ENCODE results near the gene QSOX2.

Gene QSOX2

GRCh38 chr9:136246849-136247550, 1.4 kb upstream of the QSOX2 start:
- no peaks in the 10 kb centered on the region for H3K9me3 ChIP-seq
- intact Hi-C loops (cut with DNase I; ENCODE audit: low total_unique reads), result loop anchor here (10.0 kb wide), 1 partner anchor 282 kb away; the partner anchor contains the start of gene UBAC1

GRCh38 chr9:136244969-136245218, 718 bp downstream of the QSOX2 start:
- H3K27me3 ChIP-seq, result no peaks in the 10 kb centered on the region
- H3K4me1 ChIP-seq, result peaks cover 0 to 14% (median 9%) of the 10 kb centered on the region in 4 donors
- peak overlapping the region in 1 of 2 donors; percentile 46 for H3K27ac ChIP-seq
- TF ChIP-seq CTCF (IDR thresholded peaks at IDR 0.05), result no peak
- no peaks in the 10 kb centered on the region for H3K36me3 ChIP-seq
- H3K4me3 ChIP-seq, result peak overlapping the region; percentile 74
- intact Hi-C loops (cut with DNase I; ENCODE audit: low total_unique reads), result loop anchor here (10.0 kb wide), 1 partner anchor 280 kb away; the partner anchor contains the start of gene UBAC1
- DNase-seq, result no peak
- H3K9me3 ChIP-seq, result no peaks in the 10 kb centered on the region

More at GRCh38 chr9:136246849-136247550, 1.4 kb upstream of the QSOX2 start:
- H3K27ac ChIP-seq, result no peak overlapping the region
- no peak for DNase-seq
- peaks cover 0 to 14% (median 9%) of the 10 kb centered on the region in 4 donors for H3K4me1 ChIP-seq
- H3K36me3 ChIP-seq, result no peaks in the 10 kb centered on the region
- H3K4me3 ChIP-seq, result no peak overlapping the region
- no peak for TF ChIP-seq CTCF (IDR thresholded peaks at IDR 0.05)
- peaks cover 0 to 10% of the 10 kb centered on the region in 2 donors for H3K27me3 ChIP-seq

DNA sequence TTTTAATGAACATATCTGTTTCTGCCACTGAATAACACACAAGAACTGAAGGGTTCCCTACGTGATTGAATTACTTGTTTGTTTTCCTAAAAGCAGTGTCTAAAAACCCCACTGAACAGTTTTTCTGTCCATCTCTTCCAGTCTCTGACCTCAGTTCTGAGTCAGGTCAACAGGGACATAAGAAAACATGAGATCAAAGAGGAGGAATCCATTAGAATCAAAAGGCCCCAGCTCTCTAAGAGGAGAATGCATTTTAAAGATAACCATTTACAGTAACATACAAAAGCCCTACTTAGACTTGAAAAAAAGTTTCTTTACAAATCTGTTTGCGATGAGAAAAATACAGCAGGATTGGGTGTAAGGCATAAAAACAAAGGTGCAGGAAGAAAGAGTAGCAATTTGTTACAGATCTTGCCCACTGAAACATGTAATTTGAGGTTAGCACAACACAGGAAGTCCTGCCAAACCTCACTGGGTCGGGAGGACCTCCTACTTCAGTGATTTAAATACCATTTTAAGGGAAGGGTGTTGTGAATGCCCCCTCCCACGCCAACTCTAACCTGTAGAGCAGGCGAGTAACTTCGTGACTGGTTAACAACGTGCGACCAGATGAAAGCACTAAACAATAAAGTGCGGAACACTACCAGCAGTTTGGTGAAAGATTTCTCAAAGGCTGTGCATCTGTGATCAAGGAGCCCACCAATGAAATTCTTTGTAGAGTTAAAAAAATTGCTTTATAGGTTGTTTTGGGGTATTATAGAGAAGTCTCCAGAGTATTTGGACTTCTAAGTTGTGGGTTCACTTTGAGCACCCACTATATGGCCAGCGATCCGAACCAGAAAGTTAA, 1.3 kb downstream of the QSOX2 start:
- Histone ChIP-seq H3K27me3 (no peaks in the 10 kb centered on the region), H3K4me1 (peaks cover 0 to 14% (median 9%) of the 10 kb centered on the region in 4 donors), H3K9me3 (no peaks in the 10 kb centered on the region), H3K36me3 (no peaks in the 10 kb centered on the region), H3K27ac (no peak overlapping the region), H3K4me3 (peak overlapping the region; percentile 74)
- DNase-seq, result no peak
- TF ChIP-seq CTCF (IDR thresholded peaks at IDR 0.05), result no peak
- intact Hi-C loops (cut with DNase I; ENCODE audit: low total_unique reads), result loop anchor here (10.0 kb wide), 1 partner anchor 280 kb away; the partner anchor contains the start of gene UBAC1

DNA sequence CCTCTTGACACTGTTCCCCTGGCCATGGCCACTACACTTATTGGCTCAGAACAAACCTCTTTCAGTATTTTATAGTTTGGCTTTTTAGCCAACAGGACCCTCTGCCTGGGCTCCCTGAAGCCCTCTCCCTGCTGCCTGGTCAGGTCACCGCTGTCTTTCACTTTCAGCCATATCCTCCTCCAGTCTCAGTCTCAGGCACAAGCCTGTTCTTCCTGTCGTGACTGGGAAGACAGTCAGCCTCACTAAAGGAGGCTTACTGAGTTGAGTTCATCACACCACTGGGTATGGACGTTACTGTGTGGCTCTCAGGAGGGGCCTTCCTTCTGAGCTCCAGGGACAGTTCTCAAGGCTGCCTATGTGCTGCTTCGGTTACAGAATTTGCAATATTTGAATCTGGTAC, 2.0 kb downstream of the QSOX2 start:
- TF ChIP-seq CTCF (IDR thresholded peaks at IDR 0.05), result no peak
- no peak overlapping the region for H3K4me3 ChIP-seq
- no peak for DNase-seq
- intact Hi-C loops (cut with DNase I; ENCODE audit: low total_unique reads), result loop anchor here (10.0 kb wide), 1 partner anchor 279 kb away; the partner anchor contains the start of gene UBAC1
- no peaks in the 10 kb centered on the region for H3K36me3 ChIP-seq
- peaks cover 0 to 14% (median 9%) of the 10 kb centered on the region in 4 donors for H3K4me1 ChIP-seq
- H3K27me3 ChIP-seq, result no peaks in the 10 kb centered on the region
- H3K27ac ChIP-seq, result no peak overlapping the region
- no peaks in the 10 kb centered on the region for H3K9me3 ChIP-seq

DNA sequence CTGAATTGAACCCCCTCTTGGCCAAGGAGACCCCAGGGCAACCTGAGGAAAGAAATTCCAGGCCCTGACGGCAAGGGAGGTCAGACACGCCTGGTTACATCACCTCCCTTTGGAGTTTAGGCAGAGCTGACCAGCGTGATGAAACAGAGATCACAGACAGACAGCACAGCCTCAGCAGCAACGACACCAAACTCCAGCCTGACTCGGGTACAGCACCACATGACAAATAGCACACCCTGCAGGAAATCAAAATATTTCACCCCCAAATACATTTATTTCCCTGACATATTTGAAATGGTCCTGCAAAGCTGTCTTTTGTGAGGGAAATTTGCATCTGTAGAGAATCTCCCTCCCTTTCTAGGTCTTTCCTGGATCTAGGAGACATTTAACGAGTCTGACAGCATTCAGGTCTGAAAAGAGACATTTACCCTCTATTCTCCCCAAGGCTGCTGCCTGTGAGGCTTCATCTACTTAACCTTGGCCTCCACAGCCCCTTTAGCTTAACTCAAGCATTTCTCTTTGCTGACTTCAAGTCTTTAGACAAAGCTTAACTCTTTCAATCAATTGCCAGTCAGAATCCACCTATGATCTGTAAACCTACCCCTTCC, 2.6 kb downstream of the QSOX2 start:
- intact Hi-C loops (cut with DNase I; ENCODE audit: low total_unique reads), result loop anchor here (10.0 kb wide), 1 partner anchor 278 kb away; the partner anchor contains the start of gene UBAC1
- H3K27me3 ChIP-seq, result no peaks in the 10 kb centered on the region
- H3K27ac ChIP-seq, result no peak overlapping the region
- no peak for DNase-seq
- no peak for TF ChIP-seq CTCF (IDR thresholded peaks at IDR 0.05)
- peaks cover 0 to 14% (median 9%) of the 10 kb centered on the region in 4 donors for H3K4me1 ChIP-seq
- no peaks in the 10 kb centered on the region for H3K36me3 ChIP-seq
- no peak overlapping the region for H3K4me3 ChIP-seq
- H3K9me3 ChIP-seq, result no peaks in the 10 kb centered on the region

Measured in tibial artery (tissue), 4 donors.